PFSK-1 (cell line): ENCODE measurements around the gene MYO7B.

Experiments used
- POLR2AphosphoS5 ChIP-seq: IDR thresholded peaks from 2 replicates; pipeline ENCODE4 v1.6.1; 2012; ENCODE audit warnings: low read depth, mild to moderate bottlenecking, control low read depth, low read length, moderate library complexity
- REST ChIP-seq, 2 experiments: IDR thresholded peaks; 2 replicates each; pipeline versions ENCODE4 v1.6.1 to v1.8.0; 2011 to 2012; ENCODE audit warnings: low read depth in 2 of 2, low read length in 2 of 2, control low read depth in 1 of 2, inconsistent platforms in 1 of 2, mild to moderate bottlenecking in 1 of 2, moderate library complexity in 1 of 2; ENCODE audit not compliant: insufficient read depth in 1 of 2
- SIN3A ChIP-seq: IDR thresholded peaks from 2 replicates; pipeline ENCODE4 v1.6.1; 2012; ENCODE audit warnings: mild to moderate bottlenecking, low read length, moderate library complexity, borderline replicate concordance; ENCODE audit not compliant: insufficient read depth
- TAF1 ChIP-seq: IDR thresholded peaks from 2 replicates; pipeline ENCODE4 v1.6.1; 2012; ENCODE audit warnings: low read length, control low read depth, borderline replicate concordance; ENCODE audit not compliant: insufficient read depth

GRCh38 chr2:127589358-127589757 is 53.9 kb downstream of the MYO7B start:
- TF ChIP-seq SIN3A, result no peak
- no peak for TF ChIP-seq REST (IDR thresholded peaks at IDR 0.05; ENCODE audit: insufficient read depth in 1 of 2, low read depth in 2 of 2, low read length in 2 of 2)
- TF ChIP-seq POLR2AphosphoS5, result no peak
- TF ChIP-seq TAF1, result no peak
